ENCODE data around the gene CDT1. TPM values are rescaled to one million over a fixed set of nuclear protein-coding genes. Genes with fewer than 3 reads are reported as not detected.
"Not testable (repeated sequence)": the region's sequence is repeated elsewhere in the genome, so short reads cannot be mapped to it uniquely, and the experiment has no call there.

CDT1 gene
- total and polyA plus RNA-seq, 2 experiments from 2014 or later: 5.9 to 11.3 TPM

- Histone ChIP-seq H3F3A (ENCODE audit: insufficient read depth) (peaks cover 21% of the 10 kb centered on the region), H3K27ac (no peak overlapping the region), H3K36me3 (ENCODE audit: low read depth) (no peaks in the 10 kb centered on the region), H3K9ac (no peak overlapping the region), H3K4me3 (no peak overlapping the region), H3K79me2 (ENCODE audit: insufficient read depth) (peaks cover 28% of the 10 kb centered on the region), H2AFZ (no peak overlapping the region), H3K9me3 (ENCODE audit: low read depth) (no peaks in the 10 kb centered on the region), H3K4me2 (ENCODE audit: unreplicated experiment) (no peak overlapping the region), H3K9me2 (ENCODE audit: insufficient read depth) (no peaks in the 10 kb centered on the region), H3K4me1 (ENCODE audit: insufficient read depth) (peaks cover 32% of the 10 kb centered on the region), H4K20me1 (ENCODE audit: insufficient read depth) (no peaks in the 10 kb centered on the region), H3K27me3 (replicated peaks; ENCODE audit: insufficient read depth) (no peaks in the 10 kb centered on the region)
- WGBS, 2 experiments (ENCODE audit: low coverage in 1 of 2, low lambda C conversion rate in 2 of 2, missing lambda C conversion rate in 2 of 2): 81 to 84% methylated on average over 11 of the region's 11 CpGs
- DNase-seq: no peak
- in situ Hi-C loops (cut with MboI): no loop called here
- TF ChIP-seq EZH2phosphoT487 (IDR thresholded peaks at IDR 0.05; ENCODE audit: insufficient read depth, low read depth) (no peak), EZH2 (IDR thresholded peaks at IDR 0.05; ENCODE audit: insufficient read depth, poor library complexity, severe bottlenecking) (no peak)
Measured at GRCh38 chr16:88787579-88788314, 15.8 kb upstream of the CDT1 start.

GRCh38 chr16:88788749-88789148, 14.8 kb upstream of the CDT1 start:
- H3K9me2 ChIP-seq (ENCODE audit: insufficient read depth); H3K9me3 ChIP-seq (ENCODE audit: low read depth); H3K27me3 ChIP-seq (replicated peaks; ENCODE audit: insufficient read depth); H4K20me1 ChIP-seq (ENCODE audit: insufficient read depth); DNase-seq; in situ Hi-C loops (cut with MboI); H2AFZ ChIP-seq; H3K36me3 ChIP-seq (ENCODE audit: low read depth); H3K4me3 ChIP-seq; H3K4me2 ChIP-seq (ENCODE audit: unreplicated experiment); H3K9ac ChIP-seq; H3K27ac ChIP-seq: not testable (repeated sequence)
- peaks cover 18% of the 10 kb centered on the region for H3K79me2 ChIP-seq (ENCODE audit: insufficient read depth)
- peaks cover 25% of the 10 kb centered on the region for H3K4me1 ChIP-seq (ENCODE audit: insufficient read depth)
- WGBS, 2 experiments (ENCODE audit: low coverage in 1 of 2, low lambda C conversion rate in 2 of 2, missing lambda C conversion rate in 2 of 2): 94 to 98% methylated on average over 7 to 8 of the region's 8 CpGs
- H3F3A ChIP-seq (ENCODE audit: insufficient read depth): peaks cover 11% of the 10 kb centered on the region

GRCh38 chr16:88789594-88789993, 14.0 kb upstream of the CDT1 start:
- Histone ChIP-seq H3K36me3 (ENCODE audit: low read depth) (no peaks in the 10 kb centered on the region), H2AFZ (no peak overlapping the region), H3K4me1 (ENCODE audit: insufficient read depth) (peaks cover 25% of the 10 kb centered on the region), H3K9ac (peak overlapping the region; percentile 77; the same call in 1 of the 2 replicates), H3F3A (ENCODE audit: insufficient read depth) (peaks cover 10% of the 10 kb centered on the region; the same call in 1 of the 2 replicates), H3K27me3 (replicated peaks; ENCODE audit: insufficient read depth) (no peaks in the 10 kb centered on the region), H3K79me2 (ENCODE audit: insufficient read depth) (0 out of 2 replicates have a peak, but pooled peaks cover 13% of the 10 kb centered on the region), H4K20me1 (ENCODE audit: insufficient read depth) (no peaks in the 10 kb centered on the region), H3K9me3 (ENCODE audit: low read depth) (no peaks in the 10 kb centered on the region), H3K4me2 (ENCODE audit: unreplicated experiment) (no peak overlapping the region), H3K27ac (no peak overlapping the region), H3K9me2 (ENCODE audit: insufficient read depth) (no peaks in the 10 kb centered on the region), H3K4me3 (no peak overlapping the region)
- TF ChIP-seq EZH2 (IDR thresholded peaks at IDR 0.05; ENCODE audit: insufficient read depth, poor library complexity, severe bottlenecking) (no peak), EZH2phosphoT487 (IDR thresholded peaks at IDR 0.05; ENCODE audit: insufficient read depth, low read depth) (no peak)
- no peak for DNase-seq
- 85 to 96% methylated on average over 6 to 7 of the region's 7 CpGs for WGBS, 2 experiments (ENCODE audit: low coverage in 1 of 2, low lambda C conversion rate in 2 of 2, missing lambda C conversion rate in 2 of 2)
- in situ Hi-C loops (cut with MboI): no loop called here

- in situ Hi-C loops (cut with MboI): no loop called here
- H3K27me3 ChIP-seq (replicated peaks; ENCODE audit: insufficient read depth): no peaks in the 10 kb centered on the region
- H3F3A ChIP-seq (ENCODE audit: insufficient read depth): peaks cover 10% of the 10 kb centered on the region; the same call in 1 of the 2 replicates
- DNase-seq: peak; percentile 85
- H3K4me3 ChIP-seq: peak overlapping the region; percentile 61
- 22 to 27% methylated on average over 19 to 24 of the region's 24 CpGs for WGBS, 2 experiments (ENCODE audit: low coverage in 1 of 2, low lambda C conversion rate in 2 of 2, missing lambda C conversion rate in 2 of 2)
- peaks cover 25% of the 10 kb centered on the region for H3K4me1 ChIP-seq (ENCODE audit: insufficient read depth)
- 0 out of 2 replicates have a peak, but pooled peaks cover 13% of the 10 kb centered on the region for H3K79me2 ChIP-seq (ENCODE audit: insufficient read depth)
- H3K9me2 ChIP-seq (ENCODE audit: insufficient read depth): no peaks in the 10 kb centered on the region
- no peaks in the 10 kb centered on the region for H3K36me3 ChIP-seq (ENCODE audit: low read depth)
- H4K20me1 ChIP-seq (ENCODE audit: insufficient read depth): no peaks in the 10 kb centered on the region
- no peak for TF ChIP-seq EZH2 (IDR thresholded peaks at IDR 0.05; ENCODE audit: insufficient read depth, poor library complexity, severe bottlenecking)
- no peak for TF ChIP-seq EZH2phosphoT487 (IDR thresholded peaks at IDR 0.05; ENCODE audit: insufficient read depth, low read depth)
- peak overlapping the region; percentile 83 for H3K27ac ChIP-seq
- H2AFZ ChIP-seq: peak overlapping the region; percentile 93
- H3K9me3 ChIP-seq (ENCODE audit: low read depth): no peaks in the 10 kb centered on the region
- peak overlapping the region; percentile 95 for H3K4me2 ChIP-seq (ENCODE audit: unreplicated experiment)
- H3K9ac ChIP-seq: peak overlapping the region; percentile 77
Measured at GRCh38 chr16:88790312-88791211, 13.0 kb upstream of the CDT1 start.
